GM18526 (cell line): ENCODE results near the gene COL8A1.

Experiments used
- POLR2A ChIP-seq: IDR thresholded peaks from 3 replicates; pipeline ENCODE4 v1.6.1; 2011; ENCODE audit not compliant: insufficient read length; ENCODE audit errors: extremely low read depth

Gene COL8A1

DNA sequence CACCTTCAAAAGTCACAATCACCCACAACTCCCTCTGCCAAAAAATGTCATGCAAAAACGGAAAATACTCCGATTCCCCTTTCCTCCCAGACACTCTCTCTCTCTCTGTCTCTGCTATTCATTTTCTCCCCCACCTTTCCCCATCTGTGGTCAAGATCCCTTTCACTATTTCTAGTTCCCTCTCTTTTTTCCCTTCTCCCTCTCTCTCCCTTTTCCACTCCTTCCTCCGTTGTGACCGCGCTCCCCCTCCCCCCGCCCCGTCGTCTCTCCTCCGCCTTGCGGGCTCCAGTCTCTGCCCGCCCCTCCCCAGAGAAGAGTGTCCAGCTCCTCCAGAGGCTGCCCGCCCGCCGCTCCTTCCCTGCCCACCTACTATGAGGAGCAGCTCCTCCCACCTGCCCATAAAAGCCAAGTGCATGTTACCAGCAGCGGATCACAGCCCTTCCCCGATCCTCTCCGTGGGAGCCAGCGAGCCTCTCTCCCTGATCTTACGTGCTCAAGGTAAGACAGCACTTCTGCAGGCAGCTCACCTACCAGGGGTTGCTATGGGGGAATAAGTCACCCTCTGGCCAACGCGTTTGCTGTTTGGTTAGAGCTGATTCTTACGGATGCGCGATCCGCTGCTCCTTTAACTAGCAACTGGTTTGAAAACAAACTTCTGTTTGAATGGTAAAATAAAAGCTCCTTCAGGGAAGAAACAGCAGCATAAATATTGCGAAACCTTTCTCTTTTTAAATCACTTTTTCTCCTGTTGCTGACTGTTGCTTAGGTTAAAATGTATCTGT, at the start of gene COL8A1:
COL8A1 (plus strand) TSS at position 428 of the 782 bp plus-strand sequence. CDS start 152,089 bp downstream, outside the sequence.
- no peak for TF ChIP-seq POLR2A

DNA sequence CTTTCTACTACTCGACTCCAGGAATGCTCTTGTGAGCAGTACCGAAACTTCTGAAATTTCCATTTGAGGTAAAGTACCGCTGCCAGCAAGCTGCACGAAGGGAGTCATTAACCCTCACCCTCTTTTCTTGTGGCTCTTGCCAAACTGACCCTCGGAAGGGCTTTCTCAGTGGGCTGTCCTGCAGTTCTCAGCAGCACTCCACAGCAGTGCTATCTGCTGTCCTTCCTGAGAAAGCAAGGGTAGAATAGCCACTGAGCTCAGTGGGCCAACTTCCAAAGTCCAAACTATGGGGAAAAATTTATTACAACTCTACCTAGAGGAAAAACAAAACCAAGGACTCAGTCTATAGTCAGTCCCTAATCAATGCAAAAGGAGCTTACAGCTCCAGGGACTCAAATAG, 38.5 kb upstream of the COL8A1 start:
- TF ChIP-seq POLR2A = no peak

DNA sequence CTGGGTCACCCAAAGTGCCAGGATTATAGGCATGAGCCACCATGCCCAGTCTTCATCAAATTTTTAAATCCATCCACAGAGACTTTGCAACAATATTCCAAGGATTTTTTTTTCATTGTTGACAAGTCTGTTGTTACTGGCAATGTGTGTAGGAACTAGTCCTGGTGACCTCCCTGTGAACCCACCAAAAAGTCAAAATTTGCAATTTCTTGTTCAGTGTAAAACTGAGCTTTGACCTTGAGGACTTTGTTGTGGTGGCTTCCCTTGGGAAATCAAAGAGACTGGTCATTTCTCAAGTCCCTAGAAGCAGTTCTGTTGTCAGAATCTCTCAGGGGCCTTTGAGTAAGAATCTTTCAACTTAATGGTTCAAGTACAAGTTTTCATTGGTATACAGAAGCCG, 36.9 kb upstream of the COL8A1 start:
- no peak for TF ChIP-seq POLR2A

DNA sequence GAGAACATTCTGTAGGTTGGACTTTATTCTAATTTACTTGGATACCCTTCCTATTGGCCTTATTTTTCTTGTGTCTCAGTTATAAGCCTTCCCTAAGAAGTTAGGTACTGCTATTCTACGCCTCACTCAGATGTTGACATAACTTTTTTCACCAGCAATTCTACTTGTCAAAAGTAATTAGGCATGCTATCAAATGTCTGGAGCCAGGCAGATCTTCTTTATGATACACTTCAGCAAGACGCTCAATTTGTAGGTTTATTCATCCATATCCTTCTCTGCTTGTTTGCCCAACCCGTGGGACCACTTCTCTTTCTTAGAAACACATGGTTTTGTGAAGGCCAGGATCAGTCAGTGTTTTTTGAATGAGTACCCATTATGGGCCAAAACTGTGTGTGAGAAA, 36.2 kb upstream of the COL8A1 start:
- no peak for TF ChIP-seq POLR2A

DNA sequence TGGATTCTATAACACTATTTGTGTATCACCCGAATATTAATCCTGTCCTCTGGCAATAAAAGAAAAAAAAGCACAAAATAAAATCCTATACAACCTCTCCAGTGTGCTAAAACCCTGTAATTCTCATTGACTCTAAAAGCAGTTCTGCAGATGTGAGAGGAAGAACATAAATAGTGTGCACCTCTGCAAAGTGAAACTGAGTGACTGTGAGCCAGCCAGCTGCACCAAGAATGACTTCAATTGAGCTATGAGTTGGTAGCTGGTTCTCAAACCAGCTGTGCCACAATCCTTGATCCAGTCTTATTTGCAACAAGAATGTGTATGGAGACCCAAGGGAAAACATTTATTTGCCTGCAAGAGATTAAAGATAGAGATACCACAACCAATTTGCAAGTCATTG, 31.2 kb upstream of the COL8A1 start:
- TF ChIP-seq POLR2A = no peak

GRCh38 chr3:99614768-99615167, 23.6 kb upstream of the COL8A1 start:
- TF ChIP-seq POLR2A = no peak

DNA sequence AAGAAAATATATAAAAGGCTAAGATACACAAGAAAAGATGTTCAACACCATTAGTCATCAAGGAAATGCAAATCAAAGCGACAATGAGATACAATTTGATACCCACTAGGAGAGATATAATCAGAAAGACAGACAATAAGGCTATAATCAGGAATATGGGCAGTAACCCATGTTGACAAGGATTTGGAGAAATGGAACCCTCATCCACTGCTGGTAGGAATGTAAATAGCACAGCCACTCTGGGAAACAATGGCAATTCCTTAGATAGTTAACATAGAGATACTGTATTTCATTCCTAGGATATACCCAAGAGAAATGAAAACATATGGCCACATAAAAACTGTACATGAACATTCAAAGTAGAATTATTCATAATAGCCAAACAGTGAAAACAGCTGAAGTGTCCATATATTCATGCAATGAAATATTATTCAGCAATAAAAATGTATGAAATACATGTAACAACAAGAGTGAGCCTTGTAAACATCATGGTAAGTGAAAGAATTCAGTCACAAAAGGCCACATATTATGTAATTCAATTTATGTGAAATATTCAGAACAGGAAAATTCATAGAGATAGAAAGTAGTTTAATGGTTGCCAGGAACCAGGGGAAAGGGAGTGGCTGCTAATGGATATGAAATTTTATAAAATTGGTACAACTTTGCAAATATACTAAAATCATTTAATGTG, 18.2 kb upstream of the COL8A1 start:
- no peak for TF ChIP-seq POLR2A

DNA sequence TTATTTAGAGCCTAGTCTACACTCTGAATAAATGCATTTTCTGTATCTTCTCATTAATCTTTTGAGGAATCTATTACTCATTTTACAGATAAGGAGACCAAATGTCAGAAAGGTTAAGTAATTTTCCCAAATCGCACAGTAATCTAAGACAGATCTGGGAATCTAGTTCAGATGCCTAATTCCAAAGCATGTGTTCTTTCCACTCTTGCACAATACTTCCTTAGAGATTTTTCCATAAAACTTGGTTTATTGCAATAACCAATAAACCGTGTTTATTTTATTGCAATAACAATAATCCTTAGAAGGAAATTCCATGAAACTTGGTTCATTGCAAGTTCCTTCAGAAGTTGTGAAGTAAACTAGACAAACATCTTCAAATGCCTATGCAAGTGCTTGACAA, 17.4 kb upstream of the COL8A1 start:
- no peak for TF ChIP-seq POLR2A

DNA sequence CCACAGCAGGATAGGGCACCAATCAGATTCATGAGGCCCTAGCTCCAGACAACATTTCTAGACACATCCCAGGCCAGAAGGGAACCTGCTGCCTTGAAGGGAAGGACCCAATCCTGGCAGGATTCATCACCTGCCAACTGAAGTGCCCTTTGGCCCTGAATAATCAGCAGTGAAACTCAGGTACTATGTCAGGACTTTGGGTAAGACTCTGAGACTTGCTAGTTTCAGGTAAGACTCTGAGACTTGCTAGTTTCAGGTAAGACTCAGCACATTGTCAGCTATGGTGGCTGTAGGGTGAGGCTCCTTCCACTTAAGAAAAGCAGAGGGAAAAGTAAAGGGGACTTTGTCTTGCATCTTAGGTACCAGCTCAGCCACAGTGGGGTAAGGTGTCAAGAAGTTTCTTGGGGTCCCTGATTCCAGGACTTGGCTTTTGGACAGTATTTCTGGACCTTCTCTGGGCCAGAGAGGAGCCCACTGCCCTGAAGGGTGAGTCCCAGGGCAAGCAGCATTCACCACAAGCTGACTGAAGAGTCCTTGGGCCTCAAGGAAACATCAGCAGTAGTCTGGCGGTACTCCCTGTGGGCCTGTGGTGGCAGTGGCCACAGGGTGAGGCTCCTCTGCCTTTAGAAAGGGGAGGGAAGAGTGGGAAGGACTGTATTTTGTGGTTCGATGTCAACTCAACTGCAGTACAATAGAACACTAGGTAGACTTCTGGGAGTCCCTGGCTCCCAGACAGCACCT, 13.7 kb upstream of the COL8A1 start:
- no peak for TF ChIP-seq POLR2A

DNA sequence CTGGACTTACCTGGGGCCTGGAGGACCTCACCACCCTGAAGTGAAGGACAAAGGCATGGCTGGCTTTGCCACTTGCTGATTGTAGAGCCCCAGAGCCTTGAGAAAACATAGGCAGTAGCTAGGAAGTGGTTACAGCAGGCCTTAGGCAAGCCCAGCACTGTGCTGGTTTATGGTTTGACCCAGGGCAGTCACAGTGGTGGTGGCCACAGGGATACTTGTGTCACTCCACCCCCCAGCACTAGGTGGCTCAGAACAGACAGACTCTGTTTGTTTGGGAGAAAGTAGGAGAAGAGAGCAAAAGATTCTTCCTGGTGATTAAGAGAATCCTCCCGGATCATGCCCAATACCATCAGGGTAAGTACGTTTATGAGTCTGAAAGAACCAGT, 13.2 kb upstream of the COL8A1 start:
- TF ChIP-seq POLR2A = no peak

DNA sequence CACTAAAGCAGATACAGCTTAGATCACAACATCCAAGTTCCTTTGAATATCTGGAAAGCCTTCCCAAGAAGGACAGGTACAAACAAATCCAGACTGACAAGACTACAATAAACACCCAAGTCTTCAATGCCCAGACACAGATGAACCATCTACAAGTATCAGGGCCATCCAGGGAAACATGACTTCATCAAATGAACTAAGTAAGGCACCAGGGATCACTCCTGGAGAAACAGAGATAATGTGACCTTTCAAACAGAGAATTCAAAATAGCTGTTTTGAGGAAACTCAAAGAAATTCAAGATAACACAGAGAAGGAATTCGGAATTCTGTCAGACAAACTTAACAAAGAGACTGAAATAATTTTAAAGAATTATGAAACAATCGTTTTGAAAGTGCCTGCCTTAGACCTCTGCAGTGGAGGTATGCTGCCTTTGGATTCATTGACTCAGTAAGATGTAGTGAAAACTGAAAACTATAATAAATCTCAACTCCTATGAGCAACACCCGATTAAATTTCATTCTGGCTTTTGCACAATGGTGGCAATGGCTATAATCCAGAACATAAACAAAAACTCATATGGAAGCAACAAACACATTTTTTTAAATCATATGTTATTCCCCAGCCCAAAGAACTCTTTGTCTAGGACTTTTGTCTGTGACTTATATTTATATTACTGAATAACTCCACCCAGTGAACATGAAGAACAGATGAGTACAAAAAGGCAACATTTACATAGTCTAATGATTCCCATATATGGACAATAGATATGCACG, 12.6 kb upstream of the COL8A1 start:
- no peak for TF ChIP-seq POLR2A

- no peak for TF ChIP-seq POLR2A
Observed at GRCh38 chr3:99626417-99626788, 12.0 kb upstream of the COL8A1 start.

GRCh38 chr3:99627062-99627826, 11.2 kb upstream of the COL8A1 start:
- TF ChIP-seq POLR2A = no peak

DNA sequence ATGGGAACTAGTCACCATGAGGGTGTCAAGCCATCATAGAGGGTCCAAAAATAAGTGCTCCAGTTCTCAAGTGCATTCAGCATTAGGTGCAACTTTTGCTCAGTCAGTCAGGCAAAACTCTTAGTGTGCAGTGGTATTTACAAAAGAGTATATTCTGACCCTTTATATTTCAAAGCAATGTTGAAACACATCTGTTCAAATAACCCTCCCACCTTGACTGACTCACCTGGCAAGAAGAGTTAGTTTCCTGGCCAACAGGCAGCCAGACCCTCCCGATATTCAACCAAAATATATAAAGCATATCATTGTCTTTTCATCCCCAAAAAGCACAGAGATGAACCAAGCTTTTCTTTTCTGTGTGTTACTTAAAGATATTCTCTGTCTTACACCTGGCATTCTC, 7.6 kb upstream of the COL8A1 start:
- TF ChIP-seq POLR2A = no peak

DNA sequence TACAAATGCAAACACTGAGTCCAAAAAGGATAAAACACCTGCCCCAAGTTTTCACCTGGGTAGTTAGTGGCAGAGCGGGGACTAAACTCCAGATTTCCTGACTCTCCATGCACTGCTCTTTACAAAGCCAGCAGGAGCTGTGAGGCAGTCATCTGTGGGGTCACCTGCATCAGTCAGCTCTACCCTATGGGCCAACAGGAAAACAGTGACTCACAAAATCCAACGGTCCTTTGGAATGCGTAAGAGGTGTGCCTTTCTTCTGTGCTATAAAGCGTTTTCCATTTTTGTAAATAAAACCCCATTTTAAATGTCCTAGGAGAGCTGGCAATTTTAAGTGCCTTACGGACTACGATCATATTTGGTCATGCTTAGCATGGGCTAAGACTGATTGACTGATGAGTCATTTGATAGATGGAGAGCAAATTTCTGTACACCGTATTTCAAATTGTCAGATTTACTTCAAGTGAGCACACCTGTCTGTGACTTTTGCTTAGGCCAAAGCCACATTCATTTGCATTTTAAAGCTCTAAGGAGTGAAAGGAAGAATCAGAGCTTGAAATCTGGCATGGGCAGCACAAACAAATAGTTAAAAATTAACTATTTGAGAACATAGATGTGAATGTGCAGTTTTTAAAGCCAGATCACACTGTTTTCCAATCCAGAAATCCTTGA, 4.4 kb upstream of the COL8A1 start:
- TF ChIP-seq POLR2A = no peak

GRCh38 chr3:99634881-99635280, 3.5 kb upstream of the COL8A1 start:
- TF ChIP-seq POLR2A = no peak
